ENCODE measurements around the gene PTPRD.

Gene PTPRD

GRCh38 chr9:8877753-8878494 lies 1734.9 kb downstream of the PTPRD start:
- H3K9me3 ChIP-seq (ENCODE audit: control insufficient read depth in 1 of 2, low read length in 2 of 2): no peaks in the 10 kb centered on the region
- H3K4me3 ChIP-seq (ENCODE audit: low read depth in 1 of 2, low read length in 2 of 2): no peak overlapping the region
- H3K27ac ChIP-seq (ENCODE audit: low read depth, low read length): no peak overlapping the region
- no peak overlapping the region for H3K9ac ChIP-seq (ENCODE audit: low read depth in 1 of 2, low read length in 2 of 2)
- H3K36me3 ChIP-seq (ENCODE audit: control insufficient read depth in 1 of 2, insufficient read depth in 2 of 2, low read length in 2 of 2): no peaks in the 10 kb centered on the region
- no peaks in the 10 kb centered on the region for H3K27me3 ChIP-seq (ENCODE audit: control insufficient read depth in 1 of 2, insufficient read depth in 2 of 2, low read length in 2 of 2)
- H3K4me1 ChIP-seq (ENCODE audit: control insufficient read depth in 1 of 2, insufficient read depth in 2 of 2, low read length in 2 of 2): peaks cover 2 to 10% of the 10 kb centered on the region in 2 donors

GRCh38 chr9:8876303-8876702 lies 1736.5 kb downstream of the PTPRD start:
- Histone ChIP-seq H3K9ac (ENCODE audit: low read depth in 1 of 2, low read length in 2 of 2) (no peak overlapping the region), H3K4me1 (ENCODE audit: control insufficient read depth in 1 of 2, insufficient read depth in 2 of 2, low read length in 2 of 2) (peaks cover 0 to 9% of the 10 kb centered on the region in 2 donors), H3K27me3 (ENCODE audit: control insufficient read depth in 1 of 2, insufficient read depth in 2 of 2, low read length in 2 of 2) (no peaks in the 10 kb centered on the region), H3K4me3 (ENCODE audit: low read depth in 1 of 2, low read length in 2 of 2) (no peak overlapping the region), H3K9me3 (ENCODE audit: control insufficient read depth in 1 of 2, low read length in 2 of 2) (no peaks in the 10 kb centered on the region), H3K36me3 (ENCODE audit: control insufficient read depth in 1 of 2, insufficient read depth in 2 of 2, low read length in 2 of 2) (no peaks in the 10 kb centered on the region), H3K27ac (ENCODE audit: low read depth, low read length) (no peak overlapping the region)

GRCh38 chr9:8874482-8874881 lies 1738.3 kb downstream of the PTPRD start:
- Histone ChIP-seq H3K9ac (ENCODE audit: low read depth in 1 of 2, low read length in 2 of 2) (no peak overlapping the region), H3K9me3 (ENCODE audit: control insufficient read depth in 1 of 2, low read length in 2 of 2) (no peaks in the 10 kb centered on the region), H3K27me3 (ENCODE audit: control insufficient read depth in 1 of 2, insufficient read depth in 2 of 2, low read length in 2 of 2) (no peaks in the 10 kb centered on the region), H3K4me1 (ENCODE audit: control insufficient read depth in 1 of 2, insufficient read depth in 2 of 2, low read length in 2 of 2) (peaks cover 15 to 20% of the 10 kb centered on the region in 2 donors), H3K36me3 (ENCODE audit: control insufficient read depth in 1 of 2, insufficient read depth in 2 of 2, low read length in 2 of 2) (no peaks in the 10 kb centered on the region), H3K4me3 (ENCODE audit: low read depth in 1 of 2, low read length in 2 of 2) (no peak overlapping the region), H3K27ac (ENCODE audit: low read depth, low read length) (no peak overlapping the region)

- no peaks in the 10 kb centered on the region for H3K27me3 ChIP-seq (ENCODE audit: control insufficient read depth in 1 of 2, insufficient read depth in 2 of 2, low read length in 2 of 2)
- no peaks in the 10 kb centered on the region for H3K9me3 ChIP-seq (ENCODE audit: control insufficient read depth in 1 of 2, low read length in 2 of 2)
- no peak overlapping the region for H3K4me3 ChIP-seq (ENCODE audit: low read depth in 1 of 2, low read length in 2 of 2)
- H3K27ac ChIP-seq (ENCODE audit: low read depth, low read length): no peak overlapping the region
- H3K4me1 ChIP-seq (ENCODE audit: control insufficient read depth in 1 of 2, insufficient read depth in 2 of 2, low read length in 2 of 2): peaks cover 15 to 23% of the 10 kb centered on the region in 2 donors
- H3K9ac ChIP-seq (ENCODE audit: low read depth in 1 of 2, low read length in 2 of 2): no peak overlapping the region
- H3K36me3 ChIP-seq (ENCODE audit: control insufficient read depth in 1 of 2, insufficient read depth in 2 of 2, low read length in 2 of 2): no peaks in the 10 kb centered on the region
Measured at GRCh38 chr9:8872802-8873201, 1740.0 kb downstream of the PTPRD start.

DNA sequence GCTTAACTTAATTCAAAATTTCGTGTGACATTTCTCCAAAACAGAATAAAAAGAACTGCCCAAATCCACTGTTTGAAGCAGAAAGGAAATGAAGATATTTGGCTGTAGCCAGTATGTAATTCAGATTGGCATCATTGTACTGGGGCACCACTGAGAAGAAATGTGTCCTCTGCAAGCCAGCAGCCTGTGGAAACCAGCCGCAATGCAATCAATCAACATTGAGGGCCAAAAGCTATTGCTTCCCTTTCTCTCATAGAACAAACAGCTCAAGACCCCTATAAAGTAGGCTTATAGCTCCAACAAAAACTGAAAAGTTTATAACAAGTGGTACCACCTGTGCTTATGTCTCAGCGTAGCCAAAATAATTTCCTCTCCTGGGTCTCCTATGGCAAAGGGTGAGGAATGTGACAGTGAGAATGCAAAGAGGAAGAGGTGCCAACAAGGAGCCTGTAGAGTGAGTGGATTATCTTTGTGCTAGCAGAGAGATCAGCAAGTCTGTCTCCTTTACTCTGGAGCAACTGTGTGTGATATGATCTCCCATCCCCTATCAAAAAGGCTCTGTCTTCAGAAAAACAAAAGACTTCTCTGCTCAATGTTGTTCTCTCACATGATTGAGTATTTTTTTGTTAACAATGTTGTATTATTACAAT lies 1740.9 kb downstream of the PTPRD start:
- H3K9ac ChIP-seq (ENCODE audit: low read depth in 1 of 2, low read length in 2 of 2): no peak overlapping the region
- no peak overlapping the region for H3K4me3 ChIP-seq (ENCODE audit: low read depth in 1 of 2, low read length in 2 of 2)
- H3K27me3 ChIP-seq (ENCODE audit: control insufficient read depth in 1 of 2, insufficient read depth in 2 of 2, low read length in 2 of 2): no peaks in the 10 kb centered on the region
- no peaks in the 10 kb centered on the region for H3K9me3 ChIP-seq (ENCODE audit: control insufficient read depth in 1 of 2, low read length in 2 of 2)
- H3K4me1 ChIP-seq (ENCODE audit: control insufficient read depth in 1 of 2, insufficient read depth in 2 of 2, low read length in 2 of 2): peaks cover 15 to 23% of the 10 kb centered on the region in 2 donors
- no peaks in the 10 kb centered on the region for H3K36me3 ChIP-seq (ENCODE audit: control insufficient read depth in 1 of 2, insufficient read depth in 2 of 2, low read length in 2 of 2)
- no peak overlapping the region for H3K27ac ChIP-seq (ENCODE audit: low read depth, low read length)

GRCh38 chr9:8871396-8871795 lies 1741.4 kb downstream of the PTPRD start:
- Histone ChIP-seq H3K9ac (ENCODE audit: low read depth in 1 of 2, low read length in 2 of 2) (no peak overlapping the region), H3K36me3 (ENCODE audit: control insufficient read depth in 1 of 2, insufficient read depth in 2 of 2, low read length in 2 of 2) (no peaks in the 10 kb centered on the region), H3K4me3 (ENCODE audit: low read depth in 1 of 2, low read length in 2 of 2) (no peak overlapping the region), H3K9me3 (ENCODE audit: control insufficient read depth in 1 of 2, low read length in 2 of 2) (no peaks in the 10 kb centered on the region), H3K4me1 (ENCODE audit: control insufficient read depth in 1 of 2, insufficient read depth in 2 of 2, low read length in 2 of 2) (peaks cover 15 to 23% of the 10 kb centered on the region in 2 donors), H3K27me3 (ENCODE audit: control insufficient read depth in 1 of 2, insufficient read depth in 2 of 2, low read length in 2 of 2) (no peaks in the 10 kb centered on the region), H3K27ac (ENCODE audit: low read depth, low read length) (no peak overlapping the region)

GRCh38 chr9:8869812-8870211 lies 1743.0 kb downstream of the PTPRD start:
- no peaks in the 10 kb centered on the region for H3K9me3 ChIP-seq (ENCODE audit: control insufficient read depth in 1 of 2, low read length in 2 of 2)
- peaks cover 15 to 19% of the 10 kb centered on the region in 2 donors for H3K4me1 ChIP-seq (ENCODE audit: control insufficient read depth in 1 of 2, insufficient read depth in 2 of 2, low read length in 2 of 2)
- no peak overlapping the region for H3K27ac ChIP-seq (ENCODE audit: low read depth, low read length)
- no peaks in the 10 kb centered on the region for H3K27me3 ChIP-seq (ENCODE audit: control insufficient read depth in 1 of 2, insufficient read depth in 2 of 2, low read length in 2 of 2)
- H3K36me3 ChIP-seq (ENCODE audit: control insufficient read depth in 1 of 2, insufficient read depth in 2 of 2, low read length in 2 of 2): no peaks in the 10 kb centered on the region
- H3K4me3 ChIP-seq (ENCODE audit: low read depth in 1 of 2, low read length in 2 of 2): no peak overlapping the region
- no peak overlapping the region for H3K9ac ChIP-seq (ENCODE audit: low read depth in 1 of 2, low read length in 2 of 2)

GRCh38 chr9:8868632-8869031 lies 1744.2 kb downstream of the PTPRD start:
- H3K36me3 ChIP-seq (ENCODE audit: control insufficient read depth in 1 of 2, insufficient read depth in 2 of 2, low read length in 2 of 2): no peaks in the 10 kb centered on the region
- no peaks in the 10 kb centered on the region for H3K9me3 ChIP-seq (ENCODE audit: control insufficient read depth in 1 of 2, low read length in 2 of 2)
- H3K27ac ChIP-seq (ENCODE audit: low read depth, low read length): no peak overlapping the region
- H3K9ac ChIP-seq (ENCODE audit: low read depth in 1 of 2, low read length in 2 of 2): no peak overlapping the region
- no peaks in the 10 kb centered on the region for H3K27me3 ChIP-seq (ENCODE audit: control insufficient read depth in 1 of 2, insufficient read depth in 2 of 2, low read length in 2 of 2)
- no peak overlapping the region for H3K4me3 ChIP-seq (ENCODE audit: low read depth in 1 of 2, low read length in 2 of 2)
- H3K4me1 ChIP-seq (ENCODE audit: control insufficient read depth in 1 of 2, insufficient read depth in 2 of 2, low read length in 2 of 2): peaks cover 15 to 19% of the 10 kb centered on the region in 2 donors

DNA sequence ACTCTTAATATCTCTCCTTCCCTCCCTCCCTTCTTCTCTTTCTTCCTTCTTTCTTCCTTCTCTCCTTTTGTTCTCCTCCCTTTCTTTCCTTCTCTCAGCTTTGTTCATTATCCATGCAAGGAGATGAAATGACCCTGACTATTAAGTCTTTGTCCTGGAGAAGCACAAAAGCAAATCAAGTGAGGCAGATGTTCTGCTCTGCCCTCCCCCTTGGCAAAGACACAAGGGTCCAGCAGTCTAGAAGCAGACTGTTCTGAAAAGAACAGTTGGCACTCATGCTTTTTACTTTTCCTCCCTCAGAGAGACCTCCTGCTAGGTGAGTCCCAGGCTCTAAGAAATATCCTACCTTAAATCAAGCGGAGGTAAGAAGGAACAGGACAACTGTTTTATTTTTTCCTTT lies 1745.7 kb downstream of the PTPRD start:
- H3K9ac ChIP-seq (ENCODE audit: low read depth in 1 of 2, low read length in 2 of 2): no peak overlapping the region
- H3K36me3 ChIP-seq (ENCODE audit: control insufficient read depth in 1 of 2, insufficient read depth in 2 of 2, low read length in 2 of 2): no peaks in the 10 kb centered on the region
- H3K4me3 ChIP-seq (ENCODE audit: low read depth in 1 of 2, low read length in 2 of 2): no peak overlapping the region
- no peaks in the 10 kb centered on the region for H3K9me3 ChIP-seq (ENCODE audit: control insufficient read depth in 1 of 2, low read length in 2 of 2)
- H3K27ac ChIP-seq (ENCODE audit: low read depth, low read length): no peak overlapping the region
- H3K4me1 ChIP-seq (ENCODE audit: control insufficient read depth in 1 of 2, insufficient read depth in 2 of 2, low read length in 2 of 2): peaks cover 15 to 19% of the 10 kb centered on the region in 2 donors
- no peaks in the 10 kb centered on the region for H3K27me3 ChIP-seq (ENCODE audit: control insufficient read depth in 1 of 2, insufficient read depth in 2 of 2, low read length in 2 of 2)

DNA sequence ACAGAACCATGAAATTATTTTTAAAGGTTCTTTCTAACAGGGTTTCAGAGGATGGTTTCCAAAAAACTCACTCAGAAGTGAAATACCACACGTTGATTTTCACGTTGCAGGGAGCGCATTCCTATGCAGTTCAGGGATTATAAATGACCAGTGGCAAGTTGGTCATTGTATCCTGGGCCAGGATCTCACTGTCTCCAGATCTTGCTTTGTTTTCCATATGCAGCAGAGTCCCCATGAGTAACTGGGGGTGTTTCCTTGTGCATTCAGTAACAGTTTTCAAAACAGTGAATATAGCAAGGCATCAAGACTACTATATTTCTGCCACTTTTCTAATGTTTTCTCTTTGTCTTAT lies 1748.3 kb downstream of the PTPRD start:
- Histone ChIP-seq H3K27ac (ENCODE audit: low read depth, low read length) (no peak overlapping the region), H3K4me3 (ENCODE audit: low read depth in 1 of 2, low read length in 2 of 2) (no peak overlapping the region)

More for the DNA sequence above, 1748.3 kb downstream of the PTPRD start:
- Histone ChIP-seq H3K9ac (ENCODE audit: low read depth in 1 of 2, low read length in 2 of 2) (no peak overlapping the region), H3K4me1 (ENCODE audit: control insufficient read depth in 1 of 2, insufficient read depth in 2 of 2, low read length in 2 of 2) (peaks cover 0 to 3% of the 10 kb centered on the region in 2 donors), H3K36me3 (ENCODE audit: control insufficient read depth in 1 of 2, insufficient read depth in 2 of 2, low read length in 2 of 2) (no peaks in the 10 kb centered on the region), H3K27me3 (ENCODE audit: control insufficient read depth in 1 of 2, insufficient read depth in 2 of 2, low read length in 2 of 2) (peaks cover 0 to 11% of the 10 kb centered on the region in 2 donors), H3K9me3 (ENCODE audit: control insufficient read depth in 1 of 2, low read length in 2 of 2) (no peaks in the 10 kb centered on the region)
